ENCODE results near the gene STIM1.

The STIM1 gene

GRCh38 chr11:3903207-3903896, 47.9 kb downstream of the STIM1 start:
- DNase-seq (ENCODE audit: low read depth, low spot score): no peak
- ChIA-PET POLR2A (no interaction called here), CTCF (interaction anchor here (1.1 kb wide), 1 partner anchor 169 kb away, joined by 4 read pairs; no protein-coding TSS in a partner anchor)
- no peak for TF ChIP-seq CTCF (IDR thresholded peaks at IDR 0.05; ENCODE audit: insufficient read depth, low read length, missing control alignments)
- no peak overlapping the region for H3K4me3 ChIP-seq (ENCODE audit: low read depth, low read length)

GRCh38 chr11:3904228-3904627, 48.8 kb downstream of the STIM1 start:
- ChIA-PET POLR2A (no interaction called here), CTCF (interaction anchor here (1.3 to 3.1 kb wide), 2 partner anchors 10 to 50 kb away, joined by 3 to 16 read pairs; partner anchors contain the start of gene STIM1)
- H3K4me3 ChIP-seq (ENCODE audit: low read depth, low read length): no peak overlapping the region
- no peak for DNase-seq (ENCODE audit: low read depth, low spot score)
- TF ChIP-seq CTCF (IDR thresholded peaks at IDR 0.05; ENCODE audit: insufficient read depth, low read length, missing control alignments): no peak

- peak; percentile 38 for DNase-seq (ENCODE audit: low read depth, low spot score)
- ChIA-PET POLR2A (no interaction called here), CTCF (interaction anchor here (0.8 to 3.1 kb wide), 7 partner anchors 9 to 167 kb away, joined by 3 to 16 read pairs (median 6); partner anchors contain the start of gene STIM1)
- TF ChIP-seq CTCF (IDR thresholded peaks at IDR 0.05; ENCODE audit: insufficient read depth, low read length, missing control alignments): no peak
- no peak overlapping the region for H3K4me3 ChIP-seq (ENCODE audit: low read depth, low read length)
Measured at GRCh38 chr11:3905080-3905953, 49.9 kb downstream of the STIM1 start.

GRCh38 chr11:3906166-3906565, 50.7 kb downstream of the STIM1 start:
- TF ChIP-seq CTCF (IDR thresholded peaks at IDR 0.05; ENCODE audit: insufficient read depth, low read length, missing control alignments): no peak
- ChIA-PET CTCF (interaction anchor here (0.8 to 3.1 kb wide), 6 partner anchors 10 to 167 kb away, joined by 3 to 16 read pairs (median 6); partner anchors contain the start of gene STIM1), POLR2A (no interaction called here)
- DNase-seq (ENCODE audit: low read depth, low spot score): no peak
- H3K4me3 ChIP-seq (ENCODE audit: low read depth, low read length): no peak overlapping the region

GRCh38 chr11:3907590-3907989, 52.1 kb downstream of the STIM1 start:
- no peak for TF ChIP-seq CTCF (IDR thresholded peaks at IDR 0.05; ENCODE audit: insufficient read depth, low read length, missing control alignments)
- ChIA-PET POLR2A (no interaction called here), CTCF (interaction anchor here (2.4 kb wide), 1 partner anchor 165 kb away, joined by 10 read pairs; no protein-coding TSS in a partner anchor)
- no peak overlapping the region for H3K4me3 ChIP-seq (ENCODE audit: low read depth, low read length)
- no peak for DNase-seq (ENCODE audit: low read depth, low spot score)

GRCh38 chr11:3909901-3910300, 54.4 kb downstream of the STIM1 start:
- TF ChIP-seq CTCF (IDR thresholded peaks at IDR 0.05; ENCODE audit: insufficient read depth, low read length, missing control alignments): no peak
- H3K4me3 ChIP-seq (ENCODE audit: low read depth, low read length): no peak overlapping the region
- POLR2A ChIA-PET: no interaction called here
- CTCF ChIA-PET: interaction anchor here (0.6 kb wide), 1 partner anchor 166 kb away, joined by 4 read pairs; no protein-coding TSS in a partner anchor
- no peak for DNase-seq (ENCODE audit: low read depth, low spot score)
